SH-SY5Y (cell line): ENCODE data around the gene SLC35E1.

Source experiments
- GATA2 ChIP-seq: IDR thresholded peaks from 2 replicates; pipeline ENCODE4 v1.6.1; 2011; ENCODE audit warnings: mild to moderate bottlenecking, low read depth, low read length
- GATA3 ChIP-seq: IDR thresholded peaks from 2 replicates; pipeline ENCODE4 v1.6.1; 2011; ENCODE audit warnings: low read depth, mild to moderate bottlenecking, low read length, moderate library complexity

- TF ChIP-seq GATA3 (no peak), GATA2 (no peak)
These were observed 40.4 kb upstream of the SLC35E1 start for GRCh38 chr19:16612636-16613035.
